H9 (cell line): ENCODE measurements around the gene PLCH1. TPM values are rescaled to one million over a fixed set of nuclear protein-coding genes. Genes with fewer than 3 reads are reported as not detected.

Experiments used
- DNase-seq: peaks from one replicate; pipeline ENCODE4 v3.0.0-alpha.2; 2017
- H2AFZ ChIP-seq: one replicate; pipeline ENCODE4 v1.6.1; 2013; ENCODE audit warnings: mild to moderate bottlenecking, low read length, control low read depth, moderate library complexity
- H2AK5ac ChIP-seq: 2 replicates; pipeline ENCODE4 v1.6.1; 2013; ENCODE audit warnings: low read length, control low read depth, mixed read lengths; ENCODE audit not compliant: insufficient read length
- H2BK120ac ChIP-seq: one replicate; pipeline ENCODE4 v1.6.1; 2013; ENCODE audit warnings: low read depth, mild to moderate bottlenecking, low read length, control low read depth, inconsistent platforms; ENCODE audit not compliant: poor library complexity, severe bottlenecking
- H2BK12ac ChIP-seq: 2 replicates; pipeline ENCODE4 v1.6.1; 2013; ENCODE audit warnings: low read length, control low read depth, mixed read lengths, low read depth; ENCODE audit not compliant: insufficient read length
- H2BK15ac ChIP-seq: 2 replicates; pipeline ENCODE4 v1.6.1; 2013; ENCODE audit warnings: low read depth, low read length, control low read depth
- H2BK20ac ChIP-seq: one replicate; pipeline ENCODE4 v1.6.1; 2013; ENCODE audit warnings: low read depth, mild to moderate bottlenecking, low read length, control low read depth, inconsistent platforms; ENCODE audit not compliant: poor library complexity, severe bottlenecking
- H2BK5ac ChIP-seq: 2 replicates; pipeline ENCODE4 v1.6.1; 2013; ENCODE audit warnings: low read length, control low read depth, mixed read lengths; ENCODE audit not compliant: insufficient read length
- H3K14ac ChIP-seq: 2 replicates; pipeline ENCODE4 v1.6.1; 2013; ENCODE audit warnings: low read length, control low read depth; ENCODE audit not compliant: insufficient read depth
- H3K18ac ChIP-seq: 2 replicates; pipeline ENCODE4 v1.6.1; 2013; ENCODE audit warnings: low read depth, mild to moderate bottlenecking, mixed read lengths, low read length, control low read depth; ENCODE audit not compliant: insufficient read length
- H3K23ac ChIP-seq: 2 replicates; pipeline ENCODE4 v1.6.1; 2013; ENCODE audit warnings: low read length, control low read depth, mixed read lengths, low read depth; ENCODE audit not compliant: insufficient read length
- H3K23me2 ChIP-seq: 2 replicates; pipeline ENCODE4 v1.6.1; 2013; ENCODE audit warnings: low read depth, mild to moderate bottlenecking, mixed read lengths, low read length, control low read depth; ENCODE audit not compliant: insufficient read length, poor library complexity, severe bottlenecking
- H3K27ac ChIP-seq: 2 replicates; pipeline ENCODE4 v1.5.1; 2013; ENCODE audit warnings: low read length, control low read depth, mixed read lengths, low read depth; ENCODE audit not compliant: insufficient read length
- H3K27me3 ChIP-seq: 2 replicates; pipeline ENCODE4 v1.6.1; 2013; ENCODE audit warnings: low read length, control low read depth, inconsistent platforms; ENCODE audit not compliant: insufficient read depth
- H3K4ac ChIP-seq: 2 replicates; pipeline ENCODE4 v1.6.1; 2013; ENCODE audit warnings: low read depth, mild to moderate bottlenecking, control low read depth, inconsistent platforms, low read length, moderate library complexity
- H3K4me1 ChIP-seq: 2 replicates; pipeline ENCODE4 v1.6.1; 2013; ENCODE audit warnings: low read length, control low read depth, inconsistent platforms; ENCODE audit not compliant: insufficient read depth
- H3K4me2 ChIP-seq: 2 replicates; pipeline ENCODE4 v1.6.1; 2013; ENCODE audit warnings: low read length, control low read depth, mixed read lengths; ENCODE audit not compliant: insufficient read length, insufficient read depth
- H3K56ac ChIP-seq: 2 replicates; pipeline ENCODE4 v1.6.1; 2013; ENCODE audit warnings: low read depth, mild to moderate bottlenecking, mixed read lengths, low read length, control low read depth; ENCODE audit not compliant: insufficient read length
- H3K79me1 ChIP-seq: 2 replicates; pipeline ENCODE4 v1.6.1; 2013; ENCODE audit warnings: low read depth, mild to moderate bottlenecking, moderate library complexity, low read length, control low read depth, inconsistent platforms; ENCODE audit not compliant: insufficient read depth, poor library complexity, severe bottlenecking
- H3K79me2 ChIP-seq: 2 replicates; pipeline ENCODE4 v1.6.1; 2013; ENCODE audit warnings: low read length, control low read depth, inconsistent platforms; ENCODE audit not compliant: insufficient read depth
- H3K9ac ChIP-seq: 2 replicates; pipeline ENCODE4 v1.6.1; 2013; ENCODE audit warnings: low read length, control low read depth, mixed read lengths; ENCODE audit not compliant: insufficient read length; ENCODE audit errors: extremely low read depth
- H3K9me3 ChIP-seq: one replicate; pipeline ENCODE4 v1.6.1; 2013; ENCODE audit warnings: low read depth, low read length, inconsistent platforms; ENCODE audit not compliant: control insufficient read depth
- H3T11ph ChIP-seq: one replicate; pipeline ENCODE4 v1.6.1; 2013; ENCODE audit warnings: mild to moderate bottlenecking, low read length, control low read depth, inconsistent platforms
- H4K20me1 ChIP-seq: one replicate; pipeline ENCODE4 v1.6.1; 2013; ENCODE audit not compliant: control insufficient read depth, insufficient read length, insufficient read depth
- H4K5ac ChIP-seq: 2 replicates; pipeline ENCODE4 v1.6.1; 2013; ENCODE audit warnings: low read depth, mild to moderate bottlenecking, mixed read lengths, low read length, control low read depth; ENCODE audit not compliant: insufficient read length
- H4K8ac ChIP-seq: replicated peaks from 2 replicates; pipeline ENCODE4 v1.6.1; 2013; ENCODE audit warnings: low read length, control low read depth, mixed read lengths, low read depth; ENCODE audit not compliant: insufficient read length
- H4K91ac ChIP-seq: 2 replicates; pipeline ENCODE4 v1.6.1; 2013; ENCODE audit warnings: low read depth, mild to moderate bottlenecking, moderate library complexity, mixed read lengths, low read length, control low read depth; ENCODE audit not compliant: insufficient read length
- H3K27ac Mint-ChIP-seq, 3 experiments: 2 replicates in 2 of 3; 3 replicates in 1 of 3; pipeline ENCODE4 v1.8.0; 2020 to 2021; ENCODE audit warnings: mixed read lengths in 3 of 3, mild to moderate bottlenecking in 1 of 3, moderate library complexity in 1 of 3
- H3K27me3 Mint-ChIP-seq: 2 replicates; pipeline ENCODE4 v1.8.0; 2021; ENCODE audit warnings: low read depth, mild to moderate bottlenecking, moderate library complexity, mixed read lengths
- H3K36me3 Mint-ChIP-seq, 3 experiments: 2 replicates in 2 of 3; 3 replicates in 1 of 3; pipeline ENCODE4 v1.8.0; 2020 to 2021; ENCODE audit warnings: low read depth in 3 of 3, mixed read lengths in 3 of 3; ENCODE audit not compliant: insufficient read depth in 1 of 3
- H3K4me1 Mint-ChIP-seq, 2 experiments: 2 replicates each; pipeline ENCODE4 v1.8.0; 2020; ENCODE audit warnings: mixed read lengths in 2 of 2
- H3K4me3 Mint-ChIP-seq, 2 experiments: 2 replicates in 1 of 2; 3 replicates in 1 of 2; pipeline ENCODE4 v1.8.0; 2020 to 2021; ENCODE audit warnings: mild to moderate bottlenecking in 2 of 2, mixed read lengths in 2 of 2, moderate library complexity in 1 of 2
- H3K9me3 Mint-ChIP-seq, 2 experiments: 2 replicates in 1 of 2; 3 replicates in 1 of 2; pipeline ENCODE4 v1.8.0; 2020; ENCODE audit warnings: mild to moderate bottlenecking in 2 of 2, mixed read lengths in 2 of 2, moderate library complexity in 1 of 2
- WGBS: extraction: QIAGEN DNeasy Blood & Tissue Kit; methylation state at CpG from one replicate; pipeline ENCODE4 v1.1.7; 2013; ENCODE audit warnings: missing lambda C conversion rate, low lambda C conversion rate, mixed read lengths; ENCODE audit not compliant: insufficient read length; ENCODE audit errors: extremely low coverage; 5-methylcytosine and 5-hydroxymethylcytosine counted together
- total RNA-seq: library from RNA; stranded (reverse); gene quantifications from 2 replicates; pipeline ENCODE4 v1.2.1, GENCODE V29; 2021
- TF ChIP-seq, protein P1 (sequence below): fragments of 200-600 bp; sonication (generic); conservative IDR thresholded peaks from 3 replicates; pipeline ENCODE4 v1.8.0; 2021; ENCODE audit warnings: antibody characterized with exemption, mild to moderate bottlenecking

The PLCH1 gene
- total RNA-seq, 1 experiment from 2014 or later = 19.0 TPM

DNA sequence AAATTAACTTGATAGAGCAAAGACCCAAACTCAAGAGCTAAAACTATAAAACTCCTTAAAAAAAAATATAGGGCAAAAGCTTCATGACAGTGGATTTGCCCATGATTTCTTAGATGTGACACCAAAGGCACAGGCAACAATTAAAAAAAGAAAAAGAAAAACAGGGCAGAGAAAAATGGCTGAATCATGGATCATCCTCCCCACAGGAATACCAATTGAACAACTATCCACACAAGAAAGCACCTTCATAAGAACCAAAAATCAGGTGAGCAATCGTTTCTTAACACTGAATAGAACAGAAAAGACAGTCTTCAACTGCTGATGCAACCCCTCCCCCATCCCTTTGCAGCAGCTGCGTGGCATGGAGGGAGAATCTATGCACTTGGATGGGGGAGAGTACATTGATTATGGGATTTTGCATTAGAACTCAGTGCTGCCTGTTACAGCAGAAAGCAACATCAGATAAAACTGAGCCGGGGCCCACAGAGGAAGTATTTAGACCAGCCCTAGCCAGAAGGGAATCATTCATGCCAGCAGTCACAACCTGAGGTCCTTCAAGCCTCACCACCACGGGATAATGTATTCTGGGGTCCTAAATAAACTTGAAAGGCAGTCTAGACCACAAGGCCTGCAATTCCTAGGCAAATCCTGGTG, 45.5 kb upstream of the PLCH1 start:
- Histone ChIP-seq H2BK120ac (no peak overlapping the region), H3T11ph (no peak overlapping the region), H2BK20ac (no peak overlapping the region), H4K91ac (no peak overlapping the region), H2BK12ac (no peak overlapping the region), H2BK5ac (no peak overlapping the region), H3K9me3 (no peaks in the 10 kb centered on the region), H3K4me2 (no peak overlapping the region), H3K79me1 (no peaks in the 10 kb centered on the region), H3K79me2 (no peaks in the 10 kb centered on the region), H4K8ac (no peak overlapping the region), H3K18ac (no peak overlapping the region), H3K27ac (no peak overlapping the region), H3K23ac (no peak overlapping the region), H3K4me1 (peaks cover 6% of the 10 kb centered on the region; the same call in 1 of the 2 replicates), H3K23me2 (no peaks in the 10 kb centered on the region), H4K5ac (no peak overlapping the region), H2AK5ac (no peak overlapping the region), H3K27me3 (no peaks in the 10 kb centered on the region), H2BK15ac (no peak overlapping the region), H4K20me1 (no peaks in the 10 kb centered on the region), H3K56ac (no peak overlapping the region), H3K14ac (peak overlapping the region; percentile 12; the same call in 1 of the 2 replicates), H3K9ac (no peak overlapping the region), H3K4ac (no peak overlapping the region), H2AFZ (no peak overlapping the region)
- Mint-ChIP-seq H3K27me3 (no peaks in the 10 kb centered on the region), H3K4me1 (peaks cover 12 to 15% of the 10 kb centered on the region in 2 experiments), H3K9me3 (0 out of 5 replicates have a peak, but pooled peaks cover 0 to 2% of the 10 kb centered on the region in 2 experiments), H3K27ac (peak overlapping the region; percentile 1 to 58 (median 45); a peak in 5 of 7 replicates), H3K36me3 (peaks cover 5 to 21% (median 11%) of the 10 kb centered on the region in 3 experiments; a peak in 6 of 7 replicates), H3K4me3 (no peak overlapping the region)
- DNase-seq = no peak
- WGBS = no CpG with 5 or more reads among the region's 4 CpGs
- TF ChIP-seq, protein P1, sequence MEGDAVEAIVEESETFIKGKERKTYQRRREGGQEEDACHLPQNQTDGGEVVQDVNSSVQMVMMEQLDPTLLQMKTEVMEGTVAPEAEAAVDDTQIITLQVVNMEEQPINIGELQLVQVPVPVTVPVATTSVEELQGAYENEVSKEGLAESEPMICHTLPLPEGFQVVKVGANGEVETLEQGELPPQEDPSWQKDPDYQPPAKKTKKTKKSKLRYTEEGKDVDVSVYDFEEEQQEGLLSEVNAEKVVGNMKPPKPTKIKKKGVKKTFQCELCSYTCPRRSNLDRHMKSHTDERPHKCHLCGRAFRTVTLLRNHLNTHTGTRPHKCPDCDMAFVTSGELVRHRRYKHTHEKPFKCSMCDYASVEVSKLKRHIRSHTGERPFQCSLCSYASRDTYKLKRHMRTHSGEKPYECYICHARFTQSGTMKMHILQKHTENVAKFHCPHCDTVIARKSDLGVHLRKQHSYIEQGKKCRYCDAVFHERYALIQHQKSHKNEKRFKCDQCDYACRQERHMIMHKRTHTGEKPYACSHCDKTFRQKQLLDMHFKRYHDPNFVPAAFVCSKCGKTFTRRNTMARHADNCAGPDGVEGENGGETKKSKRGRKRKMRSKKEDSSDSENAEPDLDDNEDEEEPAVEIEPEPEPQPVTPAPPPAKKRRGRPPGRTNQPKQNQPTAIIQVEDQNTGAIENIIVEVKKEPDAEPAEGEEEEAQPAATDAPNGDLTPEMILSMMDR = no peak
